Hepatocyte (in vitro differentiated cells): ENCODE data around the gene MSLN. TPM values are rescaled to one million over a fixed set of nuclear protein-coding genes. Genes with fewer than 3 reads are reported as not detected.
A peak's percentile ranks its signal among the peaks of the same experiment; 100 is the strongest.

Experiments
- DNase-seq: peaks from one replicate; pipeline ENCODE4 v3.0.0-alpha.2; 2016; ENCODE audit warnings: low spot score
- H2AFZ ChIP-seq: fragments of 200-600 bp; sonication (generic); 2 replicates; pipeline ENCODE4 v1.6.0; 2016; ENCODE audit warnings: antibody characterized with exemption, mild to moderate bottlenecking
- H3K27ac ChIP-seq: fragments of 200-600 bp; sonication (generic); 2 replicates; pipeline ENCODE4 v1.5.1; 2016; ENCODE audit warnings: mild to moderate bottlenecking
- H3K27me3 ChIP-seq: fragments of 200-600 bp; sonication (generic); 2 replicates; pipeline ENCODE4 v1.6.1; 2016
- H3K36me3 ChIP-seq: fragments of 200-600 bp; sonication (generic); replicated peaks from 2 replicates; pipeline ENCODE4 v1.5.1; 2016; ENCODE audit warnings: low read depth; ENCODE audit not compliant: insufficient read depth
- H3K4me1 ChIP-seq: fragments of 200-600 bp; sonication (generic); 2 replicates; pipeline ENCODE4 v1.5.1; 2016; ENCODE audit warnings: mild to moderate bottlenecking, moderate library complexity; ENCODE audit not compliant: insufficient read depth
- H3K4me2 ChIP-seq: fragments of 200-600 bp; sonication (generic); 2 replicates; pipeline ENCODE4 v1.6.0; 2016
- H3K4me3 ChIP-seq: fragments of 200-600 bp; sonication (generic); 2 replicates; pipeline ENCODE4 v1.5.1; 2016; ENCODE audit warnings: mild to moderate bottlenecking
- H3K79me2 ChIP-seq: fragments of 200-600 bp; sonication (generic); 2 replicates; pipeline ENCODE4 v1.6.0; 2017; ENCODE audit warnings: mild to moderate bottlenecking
- H3K9me2 ChIP-seq: fragments of 200-600 bp; sonication (generic); replicated peaks from 2 replicates; pipeline ENCODE4 v1.6.0; 2017; ENCODE audit warnings: mild to moderate bottlenecking; ENCODE audit not compliant: insufficient read depth
- H3K9me3 ChIP-seq: fragments of 200-600 bp; sonication (generic); 2 replicates; pipeline ENCODE4 v1.5.1; 2016; ENCODE audit warnings: low read depth, mild to moderate bottlenecking
- H4K20me1 ChIP-seq: fragments of 200-600 bp; sonication (generic); 2 replicates; pipeline ENCODE4 v1.6.0; 2016; ENCODE audit warnings: mild to moderate bottlenecking; ENCODE audit not compliant: insufficient read depth, poor library complexity, severe bottlenecking
- EZH2 ChIP-seq: fragments of 200-600 bp; sonication (generic); IDR thresholded peaks from 2 replicates; pipeline ENCODE4 v1.6.1; 2016; ENCODE audit warnings: antibody characterized with exemption, mild to moderate bottlenecking, borderline replicate concordance
- EZH2phosphoT487 ChIP-seq: fragments of 200-600 bp; sonication (generic); IDR thresholded peaks from one replicate; pipeline ENCODE4 v1.6.1; 2018; ENCODE audit warnings: antibody characterized with exemption, mild to moderate bottlenecking, low read depth, moderate library complexity; ENCODE audit not compliant: unreplicated experiment, severe bottlenecking
- WGBS: methylation state at CpG from one replicate; pipeline ENCODE4 v1.1.6; 2016; ENCODE audit warnings: low lambda C conversion rate; ENCODE audit errors: missing lambda C conversion rate; 5-methylcytosine and 5-hydroxymethylcytosine counted together
- polyA plus RNA-seq: library from polyadenylated mRNA; unstranded; fragments of >200 nt; fragmentation: Nextera tagmentation; extraction: Ambion mirVana; gene quantifications from 2 replicates; pipeline ENCODE4 v1.2.1, GENCODE V29; 2016
- total RNA-seq: library from RNA; depleted of rRNA; stranded (reverse); fragments of >200 nt; gene quantifications from 2 replicates; pipeline ENCODE4 v1.2.3, GENCODE V29; 2014
- TF ChIP-seq, protein P1 (sequence below): fragments of 200-600 bp; sonication (generic); IDR thresholded peaks from 2 replicates; pipeline ENCODE4 v1.5.1; 2016; ENCODE audit warnings: antibody characterized with exemption, mild to moderate bottlenecking; ENCODE audit not compliant: poor library complexity

MSLN gene
- total and polyA plus RNA-seq, 2 experiments from 2014 or later, result 2.4 to 8.0 TPM

DNA sequence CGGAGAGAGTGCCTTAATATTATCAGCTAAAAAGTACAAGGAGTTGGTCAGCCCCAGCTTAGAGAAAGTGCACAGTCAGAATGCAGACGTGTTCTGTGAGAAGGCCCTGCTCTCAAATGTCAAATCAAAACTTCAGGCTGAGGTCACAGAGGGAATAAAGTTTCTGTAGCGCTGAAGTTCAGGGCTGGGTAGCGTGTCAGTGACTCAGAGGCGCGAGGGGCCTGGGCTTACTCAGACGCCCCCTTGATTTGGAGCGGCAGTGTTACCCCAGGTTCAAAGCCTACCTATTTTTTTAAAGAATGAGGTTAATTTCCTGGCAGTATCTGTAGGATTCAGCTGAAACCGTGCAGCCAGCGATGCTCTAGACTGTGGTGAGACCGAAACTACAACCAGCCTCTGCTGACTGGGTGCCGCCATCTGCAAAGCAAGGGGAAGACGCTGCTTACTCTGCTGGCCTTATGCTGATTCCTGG lies 24.5 kb upstream of the MSLN start:
- peaks cover 7% of the 10 kb centered on the region for H3K4me1 ChIP-seq
- 95% methylated on average over 13 of the region's 13 CpGs for WGBS
- H3K4me3 ChIP-seq, result no peak overlapping the region
- H2AFZ ChIP-seq, result no peak overlapping the region
- no peaks in the 10 kb centered on the region for H3K36me3 ChIP-seq
- no peak overlapping the region for H3K27ac ChIP-seq
- H3K9me3 ChIP-seq, result no peaks in the 10 kb centered on the region
- no peaks in the 10 kb centered on the region for H4K20me1 ChIP-seq
- peaks cover 13% of the 10 kb centered on the region for H3K79me2 ChIP-seq
- H3K9me2 ChIP-seq, result no peaks in the 10 kb centered on the region
- TF ChIP-seq, protein P1, sequence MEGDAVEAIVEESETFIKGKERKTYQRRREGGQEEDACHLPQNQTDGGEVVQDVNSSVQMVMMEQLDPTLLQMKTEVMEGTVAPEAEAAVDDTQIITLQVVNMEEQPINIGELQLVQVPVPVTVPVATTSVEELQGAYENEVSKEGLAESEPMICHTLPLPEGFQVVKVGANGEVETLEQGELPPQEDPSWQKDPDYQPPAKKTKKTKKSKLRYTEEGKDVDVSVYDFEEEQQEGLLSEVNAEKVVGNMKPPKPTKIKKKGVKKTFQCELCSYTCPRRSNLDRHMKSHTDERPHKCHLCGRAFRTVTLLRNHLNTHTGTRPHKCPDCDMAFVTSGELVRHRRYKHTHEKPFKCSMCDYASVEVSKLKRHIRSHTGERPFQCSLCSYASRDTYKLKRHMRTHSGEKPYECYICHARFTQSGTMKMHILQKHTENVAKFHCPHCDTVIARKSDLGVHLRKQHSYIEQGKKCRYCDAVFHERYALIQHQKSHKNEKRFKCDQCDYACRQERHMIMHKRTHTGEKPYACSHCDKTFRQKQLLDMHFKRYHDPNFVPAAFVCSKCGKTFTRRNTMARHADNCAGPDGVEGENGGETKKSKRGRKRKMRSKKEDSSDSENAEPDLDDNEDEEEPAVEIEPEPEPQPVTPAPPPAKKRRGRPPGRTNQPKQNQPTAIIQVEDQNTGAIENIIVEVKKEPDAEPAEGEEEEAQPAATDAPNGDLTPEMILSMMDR, result no peak
- TF ChIP-seq EZH2phosphoT487 (no peak), EZH2 (no peak)
- H3K27me3 ChIP-seq, result no peaks in the 10 kb centered on the region
- H3K4me2 ChIP-seq, result no peak overlapping the region
- DNase-seq, result no peak

DNA sequence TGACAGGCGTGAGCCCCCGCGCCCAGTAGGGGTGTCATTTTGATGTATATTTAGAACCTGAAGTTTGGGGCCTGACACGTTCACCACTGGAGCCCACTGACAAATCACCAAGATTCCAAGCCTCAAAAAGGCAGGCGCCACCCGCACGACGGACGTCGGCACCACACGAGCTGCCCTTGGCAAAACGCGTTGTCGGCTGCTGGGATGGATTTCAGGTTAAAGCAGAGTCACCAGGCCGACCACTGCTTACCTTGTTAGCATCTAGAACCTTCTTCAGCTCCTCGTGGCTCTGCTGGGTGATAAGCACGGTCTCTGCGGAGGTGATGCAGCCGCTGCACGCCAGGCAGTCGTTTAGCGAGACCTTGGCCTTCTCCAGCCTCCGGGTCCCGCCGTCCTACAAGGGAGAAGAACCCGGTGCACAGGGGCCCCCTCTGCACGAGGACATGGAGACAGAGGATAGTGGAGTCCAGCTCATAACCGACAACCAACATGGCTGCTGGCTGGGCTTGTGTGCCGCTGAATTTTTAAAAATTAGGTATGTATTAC lies 23.5 kb upstream of the MSLN start:
- Histone ChIP-seq H3K36me3 (no peaks in the 10 kb centered on the region), H4K20me1 (no peaks in the 10 kb centered on the region), H3K9me2 (no peaks in the 10 kb centered on the region), H3K4me3 (no peak overlapping the region), H3K4me1 (peaks cover 11% of the 10 kb centered on the region), H3K9me3 (no peaks in the 10 kb centered on the region), H3K79me2 (peaks cover 13% of the 10 kb centered on the region), H3K4me2 (no peak overlapping the region), H3K27me3 (no peaks in the 10 kb centered on the region), H2AFZ (no peak overlapping the region), H3K27ac (no peak overlapping the region)
- no peak for DNase-seq
- 98% methylated on average over 29 of the region's 29 CpGs for WGBS
- TF ChIP-seq, protein P1, result no peak
- TF ChIP-seq EZH2, result no peak
- no peak for TF ChIP-seq EZH2phosphoT487

- peak overlapping the region; percentile 91 for H3K4me3 ChIP-seq
- H3K9me3 ChIP-seq, result no peaks in the 10 kb centered on the region
- peak overlapping the region; percentile 79 for H3K27ac ChIP-seq
- no peaks in the 10 kb centered on the region for H3K9me2 ChIP-seq
- WGBS, result 53% methylated on average over 38 of the region's 38 CpGs
- H3K36me3 ChIP-seq, result no peaks in the 10 kb centered on the region
- peaks cover 13% of the 10 kb centered on the region for H3K79me2 ChIP-seq
- no peak for DNase-seq
- peak overlapping the region; percentile 99 for H3K4me2 ChIP-seq
- H3K4me1 ChIP-seq, result peaks cover 11% of the 10 kb centered on the region
- H2AFZ ChIP-seq, result peak overlapping the region; percentile 84
- TF ChIP-seq, protein P1, result no peak
- H3K27me3 ChIP-seq, result no peaks in the 10 kb centered on the region
- no peaks in the 10 kb centered on the region for H4K20me1 ChIP-seq
These were observed 20.7 kb upstream of the MSLN start for GRCh38 chr16:739560-740458.
